Endodermal cell (in vitro differentiated cells): ENCODE measurements around the gene ABR. TPM values are rescaled to one million over a fixed set of nuclear protein-coding genes. Genes with fewer than 3 reads are reported as not detected.

Source experiments
- DNase-seq: peaks from one replicate; pipeline ENCODE4 v3.0.0-alpha.2; 2017
- H3K27ac ChIP-seq: 2 replicates; pipeline ENCODE4 v1.5.1; 2013; ENCODE audit warnings: mild to moderate bottlenecking, low read depth, low read length, moderate library complexity
- H3K27me3 ChIP-seq: 2 replicates; pipeline ENCODE4 v1.6.1; 2013; ENCODE audit warnings: mild to moderate bottlenecking, low read length, moderate library complexity; ENCODE audit not compliant: insufficient read depth, control insufficient read depth, poor library complexity, severe bottlenecking
- H3K36me3 ChIP-seq: 2 replicates; pipeline ENCODE4 v1.7.0; 2013; ENCODE audit warnings: mild to moderate bottlenecking, low read length, moderate library complexity; ENCODE audit not compliant: control insufficient read depth, insufficient read depth
- H3K4me1 ChIP-seq: one replicate; pipeline ENCODE4 v1.7.0; 2013; ENCODE audit warnings: low read length; ENCODE audit not compliant: control insufficient read depth, insufficient read depth
- H3K4me3 ChIP-seq: 2 replicates; pipeline ENCODE4 v1.5.1; 2013; ENCODE audit warnings: mild to moderate bottlenecking, low read length, moderate library complexity
- H3K9ac ChIP-seq: 2 replicates; pipeline ENCODE4 v1.6.1; 2013; ENCODE audit warnings: mild to moderate bottlenecking, low read length, moderate library complexity; ENCODE audit not compliant: poor library complexity, severe bottlenecking; ENCODE audit errors: extremely low read depth
- H3K9me3 ChIP-seq: 2 replicates; pipeline ENCODE4 v1.6.1; 2013; ENCODE audit warnings: mild to moderate bottlenecking, low read length, moderate library complexity; ENCODE audit not compliant: control insufficient read depth
- H3K27ac Mint-ChIP-seq: 2 replicates; pipeline ENCODE4 v1.8.0; 2020; ENCODE audit warnings: mixed read lengths
- H3K27me3 Mint-ChIP-seq: 2 replicates; pipeline ENCODE4 v1.8.0; 2021; ENCODE audit warnings: mild to moderate bottlenecking, mixed read lengths; ENCODE audit not compliant: insufficient read depth
- H3K36me3 Mint-ChIP-seq: 2 replicates; pipeline ENCODE4 v1.8.0; 2020; ENCODE audit warnings: low read depth, mixed read lengths
- H3K4me1 Mint-ChIP-seq: 2 replicates; pipeline ENCODE4 v1.8.0; 2020; ENCODE audit warnings: mixed read lengths
- H3K4me3 Mint-ChIP-seq: 2 replicates; pipeline ENCODE4 v1.8.0; 2020; ENCODE audit warnings: mild to moderate bottlenecking, moderate library complexity, mixed read lengths
- H3K9me3 Mint-ChIP-seq: 2 replicates; pipeline ENCODE4 v1.8.0; 2020; ENCODE audit warnings: mild to moderate bottlenecking, mixed read lengths
- WGBS, 2 experiments: methylation state at CpG; one replicate each; pipeline versions ENCODE4 v1.1.5 to v1.1.7; 2013; ENCODE audit warnings: missing lambda C conversion rate in 2 of 2, mixed read lengths in 1 of 2; ENCODE audit not compliant: insufficient coverage in 1 of 2, insufficient read length in 1 of 2; 5-methylcytosine and 5-hydroxymethylcytosine counted together
- total RNA-seq, 2 donors: library from RNA; stranded (reverse); fragmentation: NEBNext Ultra II Directional in 1 of 2; extraction: Animal tissue kit (Norgen Biotek cat#: 25700) in 1 of 2; gene quantifications; 2 replicates in 1 of 2; 3 replicates in 1 of 2; pipeline ENCODE4 v1.2.1, GENCODE V29; 2021
- TF ChIP-seq, protein P1 (sequence below): fragments of 200-600 bp; sonication (generic); conservative IDR thresholded peaks from 2 replicates; pipeline ENCODE4 v1.5.0; 2021; ENCODE audit warnings: antibody characterized with exemption, mild to moderate bottlenecking

Gene ABR
- total RNA-seq, 2 donors from 2014 or later: 51.1 to 58.7 TPM

DNA sequence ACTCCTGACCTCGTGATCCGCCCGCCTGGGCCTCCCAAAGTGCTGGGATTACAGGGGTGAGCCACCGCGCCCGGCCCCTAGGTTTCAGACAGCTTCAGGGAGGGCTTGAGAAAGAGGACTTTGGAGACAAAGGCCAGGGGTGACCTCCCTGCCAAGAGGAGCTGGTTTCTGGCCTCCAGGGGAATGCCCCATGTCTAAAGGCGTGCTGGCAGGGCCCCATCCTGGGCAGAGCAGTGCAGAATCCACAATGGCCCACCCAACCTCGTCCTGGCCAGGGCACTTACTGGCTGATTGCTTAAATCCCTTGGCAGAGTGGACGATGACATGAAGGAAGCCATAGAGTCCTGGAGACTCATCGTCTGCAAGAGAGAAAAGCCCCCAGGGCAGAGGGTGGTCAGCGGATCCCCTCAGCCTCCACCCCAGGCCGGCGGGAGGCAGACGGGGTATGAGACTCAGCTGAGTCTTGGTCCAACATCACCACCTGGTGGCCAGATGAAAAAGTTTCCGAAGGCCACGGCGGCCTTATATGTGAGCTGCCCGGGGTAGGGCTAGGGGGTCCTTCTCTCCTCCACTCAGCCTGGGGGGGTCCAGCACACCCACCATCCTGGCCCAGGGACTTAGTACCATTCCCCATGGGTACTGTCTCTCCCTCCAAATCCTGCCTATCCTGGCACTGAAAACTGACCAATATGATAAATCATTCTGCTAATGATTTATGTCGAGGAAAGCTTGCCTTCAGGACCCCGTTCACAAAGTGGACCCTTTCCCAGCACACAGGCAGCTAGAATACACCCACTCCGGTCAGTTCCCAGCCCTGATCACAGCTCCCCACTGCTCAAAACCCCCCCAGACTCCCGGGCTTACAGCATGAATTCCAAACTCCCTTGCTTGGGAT, 123.8 kb downstream of the ABR start:
- H3K36me3 Mint-ChIP-seq: peaks cover 36% of the 10 kb centered on the region
- no peak overlapping the region for H3K9ac ChIP-seq
- DNase-seq: peak; percentile 95
- no peak overlapping the region for H3K27ac Mint-ChIP-seq
- no peak overlapping the region for H3K4me3 Mint-ChIP-seq
- peak overlapping the region; percentile 60 for H3K27ac ChIP-seq
- no peaks in the 10 kb centered on the region for H3K27me3 Mint-ChIP-seq
- TF ChIP-seq, protein P1, sequence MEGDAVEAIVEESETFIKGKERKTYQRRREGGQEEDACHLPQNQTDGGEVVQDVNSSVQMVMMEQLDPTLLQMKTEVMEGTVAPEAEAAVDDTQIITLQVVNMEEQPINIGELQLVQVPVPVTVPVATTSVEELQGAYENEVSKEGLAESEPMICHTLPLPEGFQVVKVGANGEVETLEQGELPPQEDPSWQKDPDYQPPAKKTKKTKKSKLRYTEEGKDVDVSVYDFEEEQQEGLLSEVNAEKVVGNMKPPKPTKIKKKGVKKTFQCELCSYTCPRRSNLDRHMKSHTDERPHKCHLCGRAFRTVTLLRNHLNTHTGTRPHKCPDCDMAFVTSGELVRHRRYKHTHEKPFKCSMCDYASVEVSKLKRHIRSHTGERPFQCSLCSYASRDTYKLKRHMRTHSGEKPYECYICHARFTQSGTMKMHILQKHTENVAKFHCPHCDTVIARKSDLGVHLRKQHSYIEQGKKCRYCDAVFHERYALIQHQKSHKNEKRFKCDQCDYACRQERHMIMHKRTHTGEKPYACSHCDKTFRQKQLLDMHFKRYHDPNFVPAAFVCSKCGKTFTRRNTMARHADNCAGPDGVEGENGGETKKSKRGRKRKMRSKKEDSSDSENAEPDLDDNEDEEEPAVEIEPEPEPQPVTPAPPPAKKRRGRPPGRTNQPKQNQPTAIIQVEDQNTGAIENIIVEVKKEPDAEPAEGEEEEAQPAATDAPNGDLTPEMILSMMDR: peak; percentile 81
- no peaks in the 10 kb centered on the region for H3K9me3 ChIP-seq
- 50 to 67% methylated on average over 10 to 22 of the region's 22 CpGs for WGBS, 2 experiments
- no peaks in the 10 kb centered on the region for H3K4me1 Mint-ChIP-seq
- peaks cover 7% of the 10 kb centered on the region for H3K9me3 Mint-ChIP-seq
- H3K27me3 ChIP-seq: no peaks in the 10 kb centered on the region
- H3K36me3 ChIP-seq: peaks cover 26% of the 10 kb centered on the region
- H3K4me3 ChIP-seq: no peak overlapping the region
- H3K4me1 ChIP-seq: no peaks in the 10 kb centered on the region

DNA sequence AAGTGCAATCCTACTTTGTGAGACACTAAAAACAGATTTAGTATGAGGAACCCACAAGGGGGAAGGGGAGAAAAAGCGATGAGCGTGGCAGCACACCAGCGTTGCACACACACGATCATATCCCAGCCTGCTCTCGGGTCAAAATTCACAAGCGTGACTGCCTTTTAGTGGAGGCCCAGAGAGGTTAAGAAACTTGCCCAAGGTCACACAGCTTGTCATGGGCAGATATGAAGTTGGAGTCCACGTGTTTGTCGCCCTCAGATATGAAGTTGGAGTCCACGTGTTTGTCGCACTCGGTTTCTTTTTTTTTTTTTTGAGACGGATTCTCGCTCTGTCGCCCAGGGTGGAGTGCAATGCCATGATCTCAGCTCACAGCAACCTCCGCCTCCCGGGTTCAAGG, 124.5 kb downstream of the ABR start:
- no peaks in the 10 kb centered on the region for H3K27me3 Mint-ChIP-seq
- peaks cover 33% of the 10 kb centered on the region for H3K36me3 Mint-ChIP-seq
- TF ChIP-seq, protein P1: no peak
- WGBS, 2 experiments: 90% methylated on average over 15 to 16 of the region's 16 CpGs
- no peak for DNase-seq
- H3K4me3 Mint-ChIP-seq: no peak overlapping the region
- Histone ChIP-seq H3K27me3 (no peaks in the 10 kb centered on the region), H3K4me3 (no peak overlapping the region), H3K9ac (no peak overlapping the region), H3K9me3 (no peaks in the 10 kb centered on the region), H3K4me1 (no peaks in the 10 kb centered on the region), H3K36me3 (peaks cover 26% of the 10 kb centered on the region), H3K27ac (no peak overlapping the region)
- no peak overlapping the region for H3K27ac Mint-ChIP-seq
- H3K9me3 Mint-ChIP-seq: peaks cover 7% of the 10 kb centered on the region
- H3K4me1 Mint-ChIP-seq: no peaks in the 10 kb centered on the region

DNA sequence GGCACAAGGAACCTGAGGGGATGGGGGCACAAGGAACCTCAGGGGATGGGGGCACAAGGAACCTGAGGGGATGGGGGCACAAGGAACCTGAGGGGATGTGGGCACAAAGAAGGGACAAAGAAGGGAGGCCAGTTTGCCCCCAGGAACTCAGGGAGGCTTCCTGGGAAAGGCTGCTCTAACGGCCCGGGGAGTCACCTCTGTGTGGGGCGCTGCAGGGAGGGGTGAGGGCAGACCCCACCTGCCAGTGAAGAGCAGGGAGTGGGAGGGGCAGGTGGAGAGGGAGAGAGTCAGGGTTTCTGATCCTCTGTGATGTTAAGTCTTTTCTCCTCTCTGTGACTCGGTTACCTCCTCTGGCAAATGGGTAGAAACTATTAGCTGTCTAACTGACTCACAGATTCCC, 125.1 kb downstream of the ABR start:
- Mint-ChIP-seq H3K4me1 (no peaks in the 10 kb centered on the region), H3K27ac (no peak overlapping the region), H3K36me3 (peaks cover 32% of the 10 kb centered on the region), H3K9me3 (peaks cover 7% of the 10 kb centered on the region), H3K27me3 (no peaks in the 10 kb centered on the region), H3K4me3 (no peak overlapping the region)
- no peaks in the 10 kb centered on the region for H3K27me3 ChIP-seq
- no peaks in the 10 kb centered on the region for H3K9me3 ChIP-seq
- H3K4me1 ChIP-seq: no peaks in the 10 kb centered on the region
- no peak for DNase-seq
- H3K9ac ChIP-seq: no peak overlapping the region
- WGBS, 2 experiments: 82 to 94% methylated on average over 2 to 4 of the region's 4 CpGs
- H3K36me3 ChIP-seq: peaks cover 24% of the 10 kb centered on the region
- TF ChIP-seq, protein P1: no peak
- H3K27ac ChIP-seq: no peak overlapping the region
- no peak overlapping the region for H3K4me3 ChIP-seq
